Erythroblast (primary cell): ENCODE data around the gene CHST8.

Source experiments
- GATA1 ChIP-seq: IDR thresholded peaks from 2 replicates; pipeline ENCODE4 v1.6.1; 2011; ENCODE audit warnings: low read depth, mild to moderate bottlenecking, control low read depth, low read length, moderate library complexity
- POLR2A ChIP-seq: IDR thresholded peaks from 2 replicates; pipeline ENCODE4 v1.6.1; 2011; ENCODE audit warnings: mild to moderate bottlenecking, low read length

GRCh38 chr19:33609353-33609752 lies 12.4 kb upstream of the CHST8 start:
- TF ChIP-seq POLR2A = no peak
- TF ChIP-seq GATA1 = no peak
